Gastroesophageal sphincter (tissue), 3 donors: Measurements from ENCODE around the gene VAX1.

Experiments
- EP300 ChIP-seq: sonication (generic); formaldehyde crosslinking; IDR thresholded peaks from one replicate; pipeline ENCODE4 v1.6.1; 2017; ENCODE audit warnings: antibody characterized with exemption, mild to moderate bottlenecking
- POLR2A ChIP-seq, 2 donors: fragments of 450-650 bp; IDR thresholded peaks; one replicate each; pipeline ENCODE4 v1.6.1; 2017; ENCODE audit warnings: antibody characterized with exemption in 2 of 2, mild to moderate bottlenecking in 2 of 2, moderate library complexity in 1 of 2
- POLR2AphosphoS5 ChIP-seq: sonication (generic); formaldehyde crosslinking; IDR thresholded peaks from one replicate; pipeline ENCODE4 v1.6.1; 2017; ENCODE audit warnings: antibody characterized with exemption
- TF ChIP-seq, protein P1 (sequence below), 4 experiments: fragments of 200-600 bp in 2 of 4; fragments of 450-650 bp in 2 of 4; sonication (generic) in 1 of 4; IDR thresholded peaks; one replicate each; pipeline ENCODE4 v1.5.1; 2017 to 2019; ENCODE audit warnings: antibody characterized with exemption in 4 of 4, mild to moderate bottlenecking in 2 of 4, moderate library complexity in 2 of 4

DNA sequence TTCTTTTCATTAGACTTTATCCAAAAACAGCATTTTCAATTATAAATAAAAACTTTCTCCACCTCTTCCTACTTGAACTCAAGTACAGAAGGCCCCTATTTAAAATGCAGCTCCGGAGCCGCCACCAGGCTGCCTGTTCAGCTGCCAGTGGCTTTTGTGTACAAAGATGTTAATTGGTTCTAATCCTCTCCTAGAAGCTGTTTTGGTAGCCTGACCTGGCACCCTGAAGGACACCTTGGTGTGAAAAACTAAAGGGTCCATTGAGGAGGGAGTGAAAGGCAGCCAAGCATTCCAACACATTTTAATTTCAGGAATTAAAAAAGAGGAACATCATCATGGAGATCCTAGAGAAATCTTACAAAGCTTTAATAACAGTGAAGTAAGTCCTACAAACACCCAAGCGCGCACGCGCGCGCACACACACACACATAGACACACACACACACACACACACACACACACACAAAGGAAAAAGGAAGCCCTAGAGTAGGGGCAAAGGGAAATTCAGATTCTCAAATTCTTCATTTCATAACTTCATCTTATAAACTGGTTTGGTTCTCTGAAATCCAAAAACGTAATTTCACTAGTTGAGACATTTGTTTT is 41.4 kb downstream of the VAX1 start:
- TF ChIP-seq POLR2A (IDR thresholded peaks at IDR 0.05) (no peak), EP300 (no peak), POLR2AphosphoS5 (no peak)
- TF ChIP-seq, protein P1, sequence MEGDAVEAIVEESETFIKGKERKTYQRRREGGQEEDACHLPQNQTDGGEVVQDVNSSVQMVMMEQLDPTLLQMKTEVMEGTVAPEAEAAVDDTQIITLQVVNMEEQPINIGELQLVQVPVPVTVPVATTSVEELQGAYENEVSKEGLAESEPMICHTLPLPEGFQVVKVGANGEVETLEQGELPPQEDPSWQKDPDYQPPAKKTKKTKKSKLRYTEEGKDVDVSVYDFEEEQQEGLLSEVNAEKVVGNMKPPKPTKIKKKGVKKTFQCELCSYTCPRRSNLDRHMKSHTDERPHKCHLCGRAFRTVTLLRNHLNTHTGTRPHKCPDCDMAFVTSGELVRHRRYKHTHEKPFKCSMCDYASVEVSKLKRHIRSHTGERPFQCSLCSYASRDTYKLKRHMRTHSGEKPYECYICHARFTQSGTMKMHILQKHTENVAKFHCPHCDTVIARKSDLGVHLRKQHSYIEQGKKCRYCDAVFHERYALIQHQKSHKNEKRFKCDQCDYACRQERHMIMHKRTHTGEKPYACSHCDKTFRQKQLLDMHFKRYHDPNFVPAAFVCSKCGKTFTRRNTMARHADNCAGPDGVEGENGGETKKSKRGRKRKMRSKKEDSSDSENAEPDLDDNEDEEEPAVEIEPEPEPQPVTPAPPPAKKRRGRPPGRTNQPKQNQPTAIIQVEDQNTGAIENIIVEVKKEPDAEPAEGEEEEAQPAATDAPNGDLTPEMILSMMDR (IDR thresholded peaks at IDR 0.05), result no peak
